ENCODE data around the gene TBC1D2B. TPM values are rescaled to one million over a fixed set of nuclear protein-coding genes. Genes with fewer than 3 reads are reported as not detected.
"Not testable (repeated sequence)": the region's sequence is repeated elsewhere in the genome, so short reads cannot be mapped to it uniquely, and the experiment has no call there.

The TBC1D2B gene
- total and polyA plus RNA-seq, 2 experiments from 2014 or later: 24.8 to 38.4 TPM

GRCh38 chr15:77989296-77990143 lies 88.0 kb downstream of the TBC1D2B start:
- no peak overlapping the region for H3K4me2 ChIP-seq
- no peaks in the 10 kb centered on the region for H3K9me2 ChIP-seq (replicated peaks; ENCODE audit: insufficient read depth)
- H4K20me1 ChIP-seq (ENCODE audit: insufficient read depth, poor library complexity, severe bottlenecking): no peaks in the 10 kb centered on the region
- no peak overlapping the region for H3K27ac ChIP-seq
- H3K4me1 ChIP-seq (ENCODE audit: insufficient read depth): peaks cover 21% of the 10 kb centered on the region
- H3K36me3 ChIP-seq (replicated peaks; ENCODE audit: insufficient read depth, low read depth): no peaks in the 10 kb centered on the region
- no peak for DNase-seq (ENCODE audit: low spot score)
- no peak for TF ChIP-seq EZH2 (IDR thresholded peaks at IDR 0.05; ENCODE audit: borderline replicate concordance)
- no peak for TF ChIP-seq CTCF (IDR thresholded peaks at IDR 0.05; ENCODE audit: poor library complexity)
- no peak for TF ChIP-seq EZH2phosphoT487 (IDR thresholded peaks at IDR 0.05; ENCODE audit: low read depth, severe bottlenecking, unreplicated experiment)
- no peaks in the 10 kb centered on the region for H3K79me2 ChIP-seq
- H3K9me3 ChIP-seq (ENCODE audit: low read depth): no peaks in the 10 kb centered on the region
- H3K4me3 ChIP-seq: no peak overlapping the region
- H3K27me3 ChIP-seq: no peaks in the 10 kb centered on the region
- 82% methylated on average over 14 of the region's 22 CpGs for WGBS (ENCODE audit: low lambda C conversion rate, missing lambda C conversion rate)
- no peak overlapping the region for H2AFZ ChIP-seq

- DNase-seq (ENCODE audit: low spot score): no peak
- TF ChIP-seq EZH2phosphoT487 (IDR thresholded peaks at IDR 0.05; ENCODE audit: low read depth, severe bottlenecking, unreplicated experiment) (no peak), EZH2 (IDR thresholded peaks at IDR 0.05; ENCODE audit: borderline replicate concordance) (no peak), CTCF (IDR thresholded peaks at IDR 0.05; ENCODE audit: poor library complexity) (no peak)
- Histone ChIP-seq H3K36me3 (replicated peaks; ENCODE audit: insufficient read depth, low read depth) (no peaks in the 10 kb centered on the region), H3K9me3 (ENCODE audit: low read depth) (no peaks in the 10 kb centered on the region), H3K27ac (no peak overlapping the region), H3K4me1 (ENCODE audit: insufficient read depth) (peaks cover 18% of the 10 kb centered on the region), H3K4me2 (no peak overlapping the region), H3K27me3 (no peaks in the 10 kb centered on the region), H4K20me1 (ENCODE audit: insufficient read depth, poor library complexity, severe bottlenecking) (no peaks in the 10 kb centered on the region), H3K79me2 (no peaks in the 10 kb centered on the region), H2AFZ (no peak overlapping the region), H3K9me2 (replicated peaks; ENCODE audit: insufficient read depth) (no peaks in the 10 kb centered on the region), H3K4me3 (no peak overlapping the region)
- WGBS (ENCODE audit: low lambda C conversion rate, missing lambda C conversion rate): 86% methylated on average over 31 of the region's 34 CpGs
Observed at GRCh38 chr15:77988347-77989295, 88.9 kb downstream of the TBC1D2B start.

GRCh38 chr15:77987765-77988136 lies 89.8 kb downstream of the TBC1D2B start:
- H3K4me1 ChIP-seq (ENCODE audit: insufficient read depth): peaks cover 16% of the 10 kb centered on the region
- H4K20me1 ChIP-seq (ENCODE audit: insufficient read depth, poor library complexity, severe bottlenecking); H3K27ac ChIP-seq; H3K9me3 ChIP-seq (ENCODE audit: low read depth); H3K4me3 ChIP-seq; H2AFZ ChIP-seq; H3K27me3 ChIP-seq; H3K79me2 ChIP-seq; DNase-seq (ENCODE audit: low spot score); H3K9me2 ChIP-seq (replicated peaks; ENCODE audit: insufficient read depth); H3K36me3 ChIP-seq (replicated peaks; ENCODE audit: insufficient read depth, low read depth); H3K4me2 ChIP-seq: not testable (repeated sequence)
- WGBS (ENCODE audit: low lambda C conversion rate, missing lambda C conversion rate): 84% methylated on average over 13 of the region's 15 CpGs
